OCI-LY1 (cell line): Measurements from ENCODE around the gene RALGDS.

Source experiments
- H2AFZ ChIP-seq: fragments of 200-600 bp; sonication (generic), shearing (Covaris generic); 2 replicates; pipeline ENCODE4 v1.6.0; 2014; ENCODE audit warnings: antibody characterized with exemption, mild to moderate bottlenecking, low read length
- H3F3A ChIP-seq: fragments of 200-600 bp; sonication (generic), shearing (Covaris generic); 2 replicates; pipeline ENCODE4 v1.6.0; 2014; ENCODE audit warnings: mild to moderate bottlenecking, antibody characterized with exemption, low read length, moderate library complexity; ENCODE audit not compliant: insufficient read depth
- H3K27ac ChIP-seq: fragments of 200-600 bp; sonication (generic); 2 replicates; pipeline ENCODE4 v1.5.1; 2014; ENCODE audit warnings: low read length, mixed run types, mild to moderate bottlenecking, low read depth; ENCODE audit not compliant: poor library complexity, severe bottlenecking
- H3K27me3 ChIP-seq: fragments of 200-600 bp; sonication (generic); 2 replicates; pipeline ENCODE4 v1.6.0; 2014; ENCODE audit warnings: antibody characterized with exemption, mild to moderate bottlenecking, low read length, moderate library complexity; ENCODE audit not compliant: insufficient read depth
- H3K36me3 ChIP-seq: fragments of 200-600 bp; sonication (generic); 2 replicates; pipeline ENCODE4 v1.6.1; 2014; ENCODE audit warnings: mild to moderate bottlenecking, antibody characterized with exemption, low read length, moderate library complexity, mixed read lengths; ENCODE audit not compliant: insufficient read depth
- H3K4me1 ChIP-seq: fragments of 200-600 bp; sonication (generic); 2 replicates; pipeline ENCODE4 v1.5.1; 2014; ENCODE audit warnings: mild to moderate bottlenecking, low read length, moderate library complexity; ENCODE audit not compliant: insufficient read depth, severe bottlenecking
- H3K4me2 ChIP-seq: fragments of 200-600 bp; sonication (generic), shearing (Covaris generic); 2 replicates; pipeline ENCODE4 v1.6.1; 2014; ENCODE audit warnings: low read length
- H3K4me3 ChIP-seq: fragments of 200-600 bp; sonication (generic); 2 replicates; pipeline ENCODE4 v1.5.1; 2014; ENCODE audit warnings: low read length, low read depth, mild to moderate bottlenecking, mixed read lengths; ENCODE audit not compliant: poor library complexity, severe bottlenecking
- H3K79me2 ChIP-seq: fragments of 200-600 bp; shearing (Covaris generic); 2 replicates; pipeline ENCODE4 v1.6.1; 2016; ENCODE audit warnings: mixed run types, low read length, mixed read lengths; ENCODE audit not compliant: insufficient read depth
- H3K9ac ChIP-seq: fragments of 200-600 bp; sonication (generic), shearing (Covaris generic); 2 replicates; pipeline ENCODE4 v1.6.1; 2014; ENCODE audit warnings: mild to moderate bottlenecking, low read length, mixed read lengths
- H3K9me2 ChIP-seq: fragments of 200-600 bp; sonication (generic), shearing (Covaris generic); 2 replicates; pipeline ENCODE4 v1.6.1; 2014; ENCODE audit warnings: low read depth, mild to moderate bottlenecking, low read length, mixed read lengths
- H3K9me3 ChIP-seq: fragments of 200-600 bp; shearing (Covaris generic); 2 replicates; pipeline ENCODE4 v1.6.1; 2014; ENCODE audit warnings: low read length, mixed read lengths
- H4K20me1 ChIP-seq: fragments of 200-600 bp; sonication (generic), shearing (Covaris generic); 2 replicates; pipeline ENCODE4 v1.6.0; 2016; ENCODE audit warnings: mild to moderate bottlenecking, low read length; ENCODE audit not compliant: insufficient read depth
- EZH2 ChIP-seq: fragments of 200-600 bp; sonication (generic), shearing (Covaris generic); IDR thresholded peaks from 2 replicates; pipeline ENCODE4 v1.8.0; 2017; ENCODE audit warnings: borderline replicate concordance, mixed run types, mild to moderate bottlenecking, antibody characterized with exemption, low read length, moderate library complexity, mixed read lengths
- TF ChIP-seq, protein P1 (sequence below): fragments of 200-600 bp; sonication (generic), shearing (Covaris generic); IDR thresholded peaks from 2 replicates; pipeline ENCODE4 v1.5.1; 2017; ENCODE audit warnings: mild to moderate bottlenecking, antibody characterized with exemption, low read length, moderate library complexity, mixed read lengths

The RALGDS gene

DNA sequence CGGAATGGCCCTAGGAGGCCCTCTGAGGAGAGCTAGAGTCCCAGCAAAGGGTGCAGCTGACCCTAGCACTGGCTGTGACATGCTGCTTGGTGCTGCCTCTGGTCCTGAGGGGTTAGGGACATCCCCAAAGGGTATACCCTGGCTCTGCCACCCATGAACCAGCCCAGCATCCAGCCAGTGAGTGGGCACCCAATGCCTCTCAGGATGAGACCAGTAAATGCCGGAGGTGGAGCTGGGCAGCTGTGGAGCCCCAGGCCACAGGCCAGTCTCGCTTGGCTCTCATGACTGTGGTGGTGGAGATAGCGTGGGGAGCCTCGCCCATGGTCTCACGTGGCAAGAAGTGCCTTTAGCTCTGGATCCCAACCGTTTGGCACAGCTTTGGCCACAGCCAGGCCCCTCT lies 63.0 kb downstream of the RALGDS start:
- TF ChIP-seq EZH2: no peak
- TF ChIP-seq, protein P1, sequence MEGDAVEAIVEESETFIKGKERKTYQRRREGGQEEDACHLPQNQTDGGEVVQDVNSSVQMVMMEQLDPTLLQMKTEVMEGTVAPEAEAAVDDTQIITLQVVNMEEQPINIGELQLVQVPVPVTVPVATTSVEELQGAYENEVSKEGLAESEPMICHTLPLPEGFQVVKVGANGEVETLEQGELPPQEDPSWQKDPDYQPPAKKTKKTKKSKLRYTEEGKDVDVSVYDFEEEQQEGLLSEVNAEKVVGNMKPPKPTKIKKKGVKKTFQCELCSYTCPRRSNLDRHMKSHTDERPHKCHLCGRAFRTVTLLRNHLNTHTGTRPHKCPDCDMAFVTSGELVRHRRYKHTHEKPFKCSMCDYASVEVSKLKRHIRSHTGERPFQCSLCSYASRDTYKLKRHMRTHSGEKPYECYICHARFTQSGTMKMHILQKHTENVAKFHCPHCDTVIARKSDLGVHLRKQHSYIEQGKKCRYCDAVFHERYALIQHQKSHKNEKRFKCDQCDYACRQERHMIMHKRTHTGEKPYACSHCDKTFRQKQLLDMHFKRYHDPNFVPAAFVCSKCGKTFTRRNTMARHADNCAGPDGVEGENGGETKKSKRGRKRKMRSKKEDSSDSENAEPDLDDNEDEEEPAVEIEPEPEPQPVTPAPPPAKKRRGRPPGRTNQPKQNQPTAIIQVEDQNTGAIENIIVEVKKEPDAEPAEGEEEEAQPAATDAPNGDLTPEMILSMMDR: no peak
- no peak overlapping the region for H3K4me3 ChIP-seq
- H4K20me1 ChIP-seq: no peaks in the 10 kb centered on the region
- no peaks in the 10 kb centered on the region for H3F3A ChIP-seq
- H2AFZ ChIP-seq: no peak overlapping the region
- no peaks in the 10 kb centered on the region for H3K9me3 ChIP-seq
- peaks cover 54% of the 10 kb centered on the region for H3K36me3 ChIP-seq
- H3K4me1 ChIP-seq: peaks cover 17% of the 10 kb centered on the region
- H3K27me3 ChIP-seq: no peaks in the 10 kb centered on the region
- no peak overlapping the region for H3K4me2 ChIP-seq
- H3K9ac ChIP-seq: no peak overlapping the region
- no peaks in the 10 kb centered on the region for H3K79me2 ChIP-seq
- no peak overlapping the region for H3K27ac ChIP-seq
- H3K9me2 ChIP-seq: no peaks in the 10 kb centered on the region

DNA sequence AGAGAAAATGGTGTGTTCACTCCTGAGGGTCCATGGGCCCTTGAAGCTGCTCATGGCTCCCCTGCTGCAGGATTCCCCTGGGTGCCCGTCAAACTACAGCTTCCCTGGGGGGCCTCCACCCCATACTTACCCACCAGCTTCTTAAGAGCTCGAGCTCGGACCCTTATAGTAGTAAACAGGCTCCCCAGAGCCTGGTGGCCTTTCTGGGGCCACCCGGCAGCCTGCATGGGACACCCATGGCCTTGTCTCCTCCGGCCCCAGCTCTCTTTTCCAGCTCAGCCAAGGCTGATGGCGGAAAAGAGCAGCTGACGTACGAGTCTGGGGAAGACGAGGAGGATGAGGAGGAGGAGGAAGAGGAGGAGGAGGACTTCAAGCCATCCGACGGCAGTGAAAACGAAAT lies 63.5 kb downstream of the RALGDS start:
- Histone ChIP-seq H3K9ac (no peak overlapping the region), H3K27me3 (no peaks in the 10 kb centered on the region), H3K4me2 (no peak overlapping the region), H3K9me3 (no peaks in the 10 kb centered on the region), H3K4me3 (no peak overlapping the region), H2AFZ (no peak overlapping the region), H3K36me3 (peaks cover 57% of the 10 kb centered on the region), H3K4me1 (peaks cover 17% of the 10 kb centered on the region), H3K27ac (no peak overlapping the region), H4K20me1 (no peaks in the 10 kb centered on the region), H3F3A (no peaks in the 10 kb centered on the region), H3K9me2 (no peaks in the 10 kb centered on the region), H3K79me2 (no peaks in the 10 kb centered on the region)
- TF ChIP-seq, protein P1: no peak
- no peak for TF ChIP-seq EZH2

DNA sequence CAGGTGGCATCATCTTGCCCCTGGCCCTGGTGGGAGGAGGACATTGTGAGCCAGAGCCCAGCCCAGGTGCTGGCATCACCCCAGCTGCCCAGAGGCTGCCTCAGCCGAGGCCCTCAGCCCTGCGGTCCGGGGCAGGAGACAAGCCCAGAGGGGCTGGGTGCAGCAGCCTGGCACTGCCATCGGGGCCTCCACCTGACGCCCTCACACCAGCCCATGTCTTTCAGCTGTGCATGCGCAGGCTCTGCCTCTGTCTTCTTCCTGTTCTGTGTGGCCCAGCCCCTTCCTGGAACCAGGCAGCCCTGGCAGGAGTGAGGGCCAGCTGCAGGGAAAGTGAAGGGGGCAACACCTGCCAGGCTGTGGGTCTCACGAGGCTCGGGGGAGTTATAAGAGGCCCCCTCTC lies 64.0 kb downstream of the RALGDS start:
- no peaks in the 10 kb centered on the region for H3K9me2 ChIP-seq
- H3K79me2 ChIP-seq: no peaks in the 10 kb centered on the region
- no peak overlapping the region for H3K27ac ChIP-seq
- no peak overlapping the region for H3K9ac ChIP-seq
- H3K36me3 ChIP-seq: peaks cover 62% of the 10 kb centered on the region
- H3F3A ChIP-seq: no peaks in the 10 kb centered on the region
- no peak overlapping the region for H3K4me2 ChIP-seq
- H3K9me3 ChIP-seq: no peaks in the 10 kb centered on the region
- H3K4me3 ChIP-seq: no peak overlapping the region
- H4K20me1 ChIP-seq: no peaks in the 10 kb centered on the region
- peaks cover 17% of the 10 kb centered on the region for H3K4me1 ChIP-seq
- no peak overlapping the region for H2AFZ ChIP-seq
- no peak for TF ChIP-seq EZH2
- TF ChIP-seq, protein P1: no peak
- no peaks in the 10 kb centered on the region for H3K27me3 ChIP-seq
